HCT116 (cell line): ENCODE results near the gene YKT6. TPM values are rescaled to one million over a fixed set of nuclear protein-coding genes. Genes with fewer than 3 reads are reported as not detected.

Experiments used
- ATAC-seq: fragments of 200-7000 bp; cut with Tn5 transposase; 2 replicates; pipeline ENCODE4 v1.9.1; 2020; ENCODE audit warnings: mild to moderate bottlenecking, moderate library complexity
- BruUV-seq: library from RNA; stranded (reverse); fragments of 400-500 nt; replicated peaks from 2 replicates; lab custom pipeline; 2021; lab: Mats Ljungman, UMichigan
- CTCF ChIA-PET: fragments of 300-600 bp; sonication (Branson Sonifier 250); formaldehyde crosslinking; loops from one replicate; lab custom pipeline; 2021; ENCODE audit warnings: antibody characterized with exemption; lab: Charles Lee
- POLR2A ChIA-PET: fragments of 300-600, 350-600 bp; sonication (Branson Sonifier 250); formaldehyde crosslinking; loops from one replicate; lab custom pipeline; 2021; ENCODE audit warnings: antibody characterized with exemption; lab: Charles Lee
- RAD21 ChIA-PET, 2 experiments: fragments of 300-600 bp; sonication (Branson Sonifier 250); formaldehyde crosslinking; loops; one replicate each; lab custom pipeline; 2023; ENCODE audit warnings: low total read pairs in 2 of 2; ENCODE audit not compliant: uncharacterized antibody in 2 of 2, unreplicated experiment in 2 of 2, low non-redundant PET in 1 of 2; lab: Charles Lee
- DNase-seq: peaks from one replicate; pipeline ENCODE4 v3.0.0-alpha.2; 2010; ENCODE audit warnings: low read depth, low spot score
- H2AFZ ChIP-seq: fragments of 200-600 bp; shearing (Covaris generic), sonication (generic); 2 replicates; pipeline ENCODE4 v1.6.1; 2017; ENCODE audit warnings: low read depth, mixed run types, mixed read lengths, antibody characterized with exemption, low read length; ENCODE audit not compliant: poor library complexity, severe bottlenecking
- H3K27ac ChIP-seq: 2 replicates; pipeline ENCODE4 v1.5.1; 2012; ENCODE audit warnings: low read depth, low read length
- H3K27me3 ChIP-seq: fragments of 200-600 bp; sonication (generic); 2 replicates; pipeline ENCODE4 v1.6.1; 2016; ENCODE audit warnings: mixed run types, low read length, mixed read lengths; ENCODE audit not compliant: insufficient read depth
- H3K36me3 ChIP-seq, 2 experiments: fragments of 200-500 bp in 1 of 2; fragments of 200-600 bp in 1 of 2; sonication (Bioruptor generic) in 1 of 2; sonication (generic) in 1 of 2; 2 replicates each; pipeline versions ENCODE4 v1.5.1 to v1.6.1; 2014 to 2016; ENCODE audit warnings: low read length in 2 of 2, inconsistent platforms in 1 of 2, mixed read lengths in 1 of 2, mixed run types in 1 of 2; ENCODE audit not compliant: insufficient read depth in 2 of 2, control insufficient read depth in 1 of 2
- H3K4me1 ChIP-seq, 2 experiments: fragments of 200-600 bp in 1 of 2; sonication (generic) in 1 of 2; 2 replicates each; pipeline versions ENCODE4 v1.5.1 to v1.6.1; 2012 to 2017; ENCODE audit warnings: low read length in 2 of 2, inconsistent platforms in 1 of 2, mild to moderate bottlenecking in 1 of 2, mixed read lengths in 1 of 2, mixed run types in 1 of 2, moderate library complexity in 1 of 2; ENCODE audit not compliant: insufficient read depth in 2 of 2, control insufficient read depth in 1 of 2
- H3K4me2 ChIP-seq: fragments of 200-600 bp; sonication (generic); 2 replicates; pipeline ENCODE4 v1.6.1; 2017; ENCODE audit warnings: mixed run types, low read length, mixed read lengths
- H3K4me3 ChIP-seq, 2 experiments: fragments of 200-600 bp in 1 of 2; sonication (generic) in 1 of 2; replicated peaks in 1 of 2; 2 replicates each; pipeline ENCODE4 v1.5.1; 2011 to 2016; ENCODE audit warnings: low read length in 2 of 2, control low read depth in 1 of 2, low read depth in 1 of 2, mild to moderate bottlenecking in 1 of 2, mixed read lengths in 1 of 2, mixed run types in 1 of 2
- H3K79me2 ChIP-seq: fragments of 200-600 bp; sonication (generic); 2 replicates; pipeline ENCODE4 v1.6.1; 2017; ENCODE audit warnings: mild to moderate bottlenecking, mixed run types, low read length, moderate library complexity, mixed read lengths; ENCODE audit not compliant: insufficient read depth
- H3K9ac ChIP-seq: fragments of 200-600 bp; sonication (generic); 2 replicates; pipeline ENCODE4 v1.6.1; 2016; ENCODE audit warnings: low read length, mixed read lengths
- H3K9me2 ChIP-seq: fragments of 200-600 bp; sonication (generic), shearing (Covaris generic); 2 replicates; pipeline ENCODE4 v1.6.1; 2017; ENCODE audit warnings: mixed run types, mild to moderate bottlenecking, moderate library complexity; ENCODE audit not compliant: insufficient read depth
- H3K9me3 ChIP-seq, 2 experiments: fragments of 200-500 bp in 1 of 2; fragments of 200-600 bp in 1 of 2; sonication (Bioruptor generic) in 1 of 2; sonication (generic) in 1 of 2; 2 replicates each; pipeline ENCODE4 v1.6.1; 2014 to 2017; ENCODE audit warnings: low read length in 2 of 2, mixed read lengths in 2 of 2, inconsistent platforms in 1 of 2, low read depth in 1 of 2, mild to moderate bottlenecking in 1 of 2, mixed run types in 1 of 2, moderate library complexity in 1 of 2; ENCODE audit not compliant: control insufficient read depth in 1 of 2, insufficient read depth in 1 of 2
- H4K20me1 ChIP-seq: fragments of 200-600 bp; sonication (generic), shearing (Covaris generic); 2 replicates; pipeline ENCODE4 v1.6.1; 2017; ENCODE audit warnings: mixed run types, mild to moderate bottlenecking, moderate library complexity; ENCODE audit not compliant: insufficient read depth
- CEBPB ChIP-seq: IDR thresholded peaks from 2 replicates; pipeline ENCODE4 v1.6.1; 2012; ENCODE audit warnings: low read depth
- EGR1 ChIP-seq: IDR thresholded peaks from 2 replicates; pipeline ENCODE4 v1.6.1; 2012; ENCODE audit warnings: low read depth
- ELF1 ChIP-seq: IDR thresholded peaks from 2 replicates; pipeline ENCODE4 v1.6.1; 2012; ENCODE audit warnings: low read depth, borderline replicate concordance
- POLR2A ChIP-seq: IDR thresholded peaks from 2 replicates; pipeline ENCODE4 v1.7.0; 2011; ENCODE audit warnings: borderline replicate concordance; ENCODE audit not compliant: insufficient read depth, insufficient read length; ENCODE audit errors: extremely low read depth
- POLR2AphosphoS5 ChIP-seq: IDR thresholded peaks from 2 replicates; pipeline ENCODE4 v1.6.1; 2011; ENCODE audit warnings: mild to moderate bottlenecking, low read depth, low read length, moderate library complexity
- YY1 ChIP-seq: IDR thresholded peaks from 2 replicates; pipeline ENCODE4 v1.6.1; 2011; ENCODE audit warnings: low read length, low read depth, moderate library complexity, mild to moderate bottlenecking; ENCODE audit not compliant: insufficient replicate concordance; ENCODE audit errors: extremely low read depth
- ZBTB33 ChIP-seq: IDR thresholded peaks from 2 replicates; pipeline ENCODE4 v1.6.1; 2011; ENCODE audit warnings: mild to moderate bottlenecking, low read length, moderate library complexity; ENCODE audit not compliant: insufficient replicate concordance; ENCODE audit errors: extremely low read depth
- ZNF274 ChIP-seq: fragments of 200-500 bp; sonication (Bioruptor generic); IDR thresholded peaks from 2 replicates; pipeline ENCODE4 v1.6.1; 2014; ENCODE audit warnings: mild to moderate bottlenecking, low read depth, low read length, inconsistent platforms
- intact Hi-C: fragments of 100-400 bp; cut with micrococcal nuclease; formaldehyde crosslinking; loops from 2 replicates; pipeline ENCODE4 v1.10.0; 2022
- total RNA-seq: library from RNA; stranded (reverse); gene quantifications from one replicate; pipeline ENCODE4 v1.2.1, GENCODE V29; 2021; ENCODE audit not compliant: unreplicated experiment
- TF ChIP-seq, protein P1 (sequence below): IDR thresholded peaks from 2 replicates; pipeline ENCODE4 v1.6.1; 2012
- TF ChIP-seq, protein P2 (sequence below): IDR thresholded peaks from 2 replicates; pipeline ENCODE4 v1.6.1; 2012; ENCODE audit warnings: low read depth

Gene YKT6
- total RNA-seq, 1 experiment from 2014 or later = 84.8 TPM

GRCh38 chr7:44194562-44195145 lies 6.1 kb upstream of the YKT6 start:
- POLR2A ChIA-PET = no interaction called here
- Histone ChIP-seq H4K20me1 (no peaks in the 10 kb centered on the region), H3K36me3 (no peaks in the 10 kb centered on the region), H2AFZ (no peak overlapping the region), H3K4me3 (no peak overlapping the region), H3K4me2 (peak overlapping the region; percentile 14; the same call in 1 of the 2 replicates), H3K4me1 (peaks cover 0 to 16% of the 10 kb centered on the region in 2 experiments; a peak in 1 of 4 replicates), H3K79me2 (no peaks in the 10 kb centered on the region), H3K27ac (no peak overlapping the region), H3K9me3 (no peaks in the 10 kb centered on the region), H3K9me2 (no peaks in the 10 kb centered on the region), H3K9ac (no peak overlapping the region), H3K27me3 (no peaks in the 10 kb centered on the region)
- RAD21 ChIA-PET = no interaction called here
- TSS peak; percentile 90 for BruUV-seq
- no peak for ATAC-seq
- intact Hi-C loops = no loop called here
- CTCF ChIA-PET = no interaction called here
- TF ChIP-seq POLR2AphosphoS5 (no peak), ZBTB33 (no peak), CEBPB (no peak), EGR1 (no peak), ZNF274 (no peak), ELF1 (no peak), YY1 (no peak), POLR2A (no peak)
- TF ChIP-seq, protein P1, sequence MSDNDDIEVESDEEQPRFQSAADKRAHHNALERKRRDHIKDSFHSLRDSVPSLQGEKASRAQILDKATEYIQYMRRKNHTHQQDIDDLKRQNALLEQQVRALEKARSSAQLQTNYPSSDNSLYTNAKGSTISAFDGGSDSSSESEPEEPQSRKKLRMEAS = no peak
- TF ChIP-seq, protein P2, sequence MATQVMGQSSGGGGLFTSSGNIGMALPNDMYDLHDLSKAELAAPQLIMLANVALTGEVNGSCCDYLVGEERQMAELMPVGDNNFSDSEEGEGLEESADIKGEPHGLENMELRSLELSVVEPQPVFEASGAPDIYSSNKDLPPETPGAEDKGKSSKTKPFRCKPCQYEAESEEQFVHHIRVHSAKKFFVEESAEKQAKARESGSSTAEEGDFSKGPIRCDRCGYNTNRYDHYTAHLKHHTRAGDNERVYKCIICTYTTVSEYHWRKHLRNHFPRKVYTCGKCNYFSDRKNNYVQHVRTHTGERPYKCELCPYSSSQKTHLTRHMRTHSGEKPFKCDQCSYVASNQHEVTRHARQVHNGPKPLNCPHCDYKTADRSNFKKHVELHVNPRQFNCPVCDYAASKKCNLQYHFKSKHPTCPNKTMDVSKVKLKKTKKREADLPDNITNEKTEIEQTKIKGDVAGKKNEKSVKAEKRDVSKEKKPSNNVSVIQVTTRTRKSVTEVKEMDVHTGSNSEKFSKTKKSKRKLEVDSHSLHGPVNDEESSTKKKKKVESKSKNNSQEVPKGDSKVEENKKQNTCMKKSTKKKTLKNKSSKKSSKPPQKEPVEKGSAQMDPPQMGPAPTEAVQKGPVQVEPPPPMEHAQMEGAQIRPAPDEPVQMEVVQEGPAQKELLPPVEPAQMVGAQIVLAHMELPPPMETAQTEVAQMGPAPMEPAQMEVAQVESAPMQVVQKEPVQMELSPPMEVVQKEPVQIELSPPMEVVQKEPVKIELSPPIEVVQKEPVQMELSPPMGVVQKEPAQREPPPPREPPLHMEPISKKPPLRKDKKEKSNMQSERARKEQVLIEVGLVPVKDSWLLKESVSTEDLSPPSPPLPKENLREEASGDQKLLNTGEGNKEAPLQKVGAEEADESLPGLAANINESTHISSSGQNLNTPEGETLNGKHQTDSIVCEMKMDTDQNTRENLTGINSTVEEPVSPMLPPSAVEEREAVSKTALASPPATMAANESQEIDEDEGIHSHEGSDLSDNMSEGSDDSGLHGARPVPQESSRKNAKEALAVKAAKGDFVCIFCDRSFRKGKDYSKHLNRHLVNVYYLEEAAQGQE = no peak
- DNase-seq = no peak
